Activated T-cell treated with anti-CD3 and anti-CD28 coated beads, Interleukin-2, amount 50 U/mL, for 72 hours (primary cell): ENCODE results near the gene LSAMP. TPM values are rescaled to one million over a fixed set of nuclear protein-coding genes. Genes with fewer than 3 reads are reported as not detected.

Experiments used
- ATAC-seq, 2 donors: fragments of 150-1000 bp; cut with Tn5 transposase; replicated peaks in 1 of 2; 2 replicates each; pipeline ENCODE4 v1.10.0; 2021; ENCODE audit warnings: moderate library complexity in 2 of 2, mild to moderate bottlenecking in 1 of 2
- DNase-seq, 2 donors: peaks; one replicate each; pipeline ENCODE4 v3.0.0; 2021 to 2022; ENCODE audit warnings: mixed read lengths in 1 of 2
- H3K27ac Mint-ChIP-seq: one replicate; pipeline ENCODE4 v1.8.0; 2022; ENCODE audit warnings: mild to moderate bottlenecking, moderate library complexity, mixed read lengths
- H3K27me3 Mint-ChIP-seq: one replicate; pipeline ENCODE4 v1.8.0; 2022; ENCODE audit warnings: low read depth, mixed read lengths
- H3K36me3 Mint-ChIP-seq, 2 donors: one replicate each; pipeline ENCODE4 v1.8.0; 2022; ENCODE audit warnings: mixed read lengths in 2 of 2, mild to moderate bottlenecking in 1 of 2; ENCODE audit not compliant: insufficient read depth in 2 of 2
- H3K4me1 Mint-ChIP-seq: one replicate; pipeline ENCODE4 v1.8.0; 2022; ENCODE audit warnings: low read depth, mixed read lengths
- H3K4me3 Mint-ChIP-seq, 2 donors: one replicate each; pipeline ENCODE4 v1.8.0; 2022; ENCODE audit warnings: mild to moderate bottlenecking in 2 of 2, mixed read lengths in 2 of 2, moderate library complexity in 2 of 2
- H3K9me3 Mint-ChIP-seq, 2 donors: one replicate each; pipeline ENCODE4 v1.8.0; 2022; ENCODE audit warnings: mixed read lengths in 2 of 2
- total RNA-seq, 2 donors: library from RNA; stranded (reverse); gene quantifications; one replicate each; pipeline ENCODE4 v1.2.3, GENCODE V29; 2022

Gene LSAMP
- total RNA-seq, 2 donors from 2014 or later, result not detected

- H3K4me3 Mint-ChIP-seq, result no peak overlapping the region
- no peaks in the 10 kb centered on the region for H3K36me3 Mint-ChIP-seq
- no peaks in the 10 kb centered on the region for H3K27me3 Mint-ChIP-seq
- H3K4me1 Mint-ChIP-seq, result no peaks in the 10 kb centered on the region
- ATAC-seq (no peak), DNase-seq (no peak)
- peaks cover 3 to 6% of the 10 kb centered on the region in 2 donors for H3K9me3 Mint-ChIP-seq
- H3K27ac Mint-ChIP-seq, result no peak overlapping the region
These were observed 21.9 kb downstream of the LSAMP start for GRCh38 chr3:116423374-116423773.

DNA sequence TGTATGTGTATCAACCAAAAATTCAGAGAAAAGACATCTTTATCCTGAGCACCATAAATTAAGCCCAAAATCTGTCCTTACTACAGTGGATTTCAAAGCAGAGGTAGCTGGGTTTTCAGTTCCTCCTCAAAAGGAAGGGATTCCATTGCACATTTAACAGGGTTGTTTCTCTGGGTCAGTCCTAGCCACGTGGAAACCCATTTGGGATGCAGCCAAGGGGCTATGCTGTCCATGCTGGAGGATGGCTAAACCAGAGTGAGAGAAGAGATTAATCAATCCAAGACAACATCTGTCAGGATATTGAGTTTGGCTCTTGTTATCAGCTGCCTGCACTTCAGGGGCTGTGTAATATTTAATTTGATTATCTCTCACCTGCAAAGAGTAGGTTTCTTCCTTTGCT, 28.1 kb downstream of the LSAMP start:
- Mint-ChIP-seq H3K36me3 (no peaks in the 10 kb centered on the region), H3K4me1 (no peaks in the 10 kb centered on the region), H3K4me3 (no peak overlapping the region), H3K27ac (no peak overlapping the region), H3K27me3 (no peaks in the 10 kb centered on the region), H3K9me3 (peaks cover 4 to 6% of the 10 kb centered on the region in 2 donors)
- ATAC-seq, result no peak
- DNase-seq, result no peak

GRCh38 chr3:116413319-116413718, 32.0 kb downstream of the LSAMP start:
- Mint-ChIP-seq H3K36me3 (no peaks in the 10 kb centered on the region), H3K27ac (no peak overlapping the region), H3K4me1 (no peaks in the 10 kb centered on the region), H3K4me3 (no peak overlapping the region), H3K27me3 (no peaks in the 10 kb centered on the region), H3K9me3 (peaks cover 2 to 4% of the 10 kb centered on the region in 2 donors)
- ATAC-seq, result no peak
- DNase-seq, result no peak

GRCh38 chr3:116408473-116408872, 36.8 kb downstream of the LSAMP start:
- H3K4me1 Mint-ChIP-seq, result no peaks in the 10 kb centered on the region
- H3K36me3 Mint-ChIP-seq, result no peaks in the 10 kb centered on the region
- no peak overlapping the region for H3K27ac Mint-ChIP-seq
- peaks cover 0 to 2% of the 10 kb centered on the region in 2 donors for H3K9me3 Mint-ChIP-seq
- no peak for DNase-seq
- H3K4me3 Mint-ChIP-seq, result no peak overlapping the region
- no peaks in the 10 kb centered on the region for H3K27me3 Mint-ChIP-seq
- no peak for ATAC-seq

DNA sequence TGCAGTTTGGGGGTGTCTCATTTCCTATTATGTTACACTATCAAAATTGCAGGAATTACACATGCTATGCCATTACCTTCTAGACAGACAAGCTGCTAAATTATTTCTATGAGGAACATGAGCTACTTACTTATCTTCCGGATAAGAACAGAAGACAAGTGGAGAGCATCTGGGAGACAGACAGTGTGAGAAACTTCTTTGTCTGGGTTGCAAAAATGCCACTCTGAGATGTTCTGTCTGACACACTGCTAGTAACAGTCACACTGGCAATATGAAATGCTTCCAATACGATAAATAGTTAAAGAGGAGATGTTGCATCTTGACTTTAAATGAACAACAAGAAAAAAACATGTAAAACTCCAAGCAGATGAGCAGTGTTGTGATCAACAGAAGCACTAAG, 40.1 kb downstream of the LSAMP start:
- no peak overlapping the region for H3K4me3 Mint-ChIP-seq
- H3K4me1 Mint-ChIP-seq, result no peaks in the 10 kb centered on the region
- ATAC-seq (no peak), DNase-seq (no peak)
- no peaks in the 10 kb centered on the region for H3K36me3 Mint-ChIP-seq
- H3K27ac Mint-ChIP-seq, result no peak overlapping the region
- no peaks in the 10 kb centered on the region for H3K27me3 Mint-ChIP-seq
- no peaks in the 10 kb centered on the region for H3K9me3 Mint-ChIP-seq

- H3K4me1 Mint-ChIP-seq, result no peaks in the 10 kb centered on the region
- no peak overlapping the region for H3K27ac Mint-ChIP-seq
- no peak for DNase-seq
- ATAC-seq, result no peak
- H3K36me3 Mint-ChIP-seq, result no peaks in the 10 kb centered on the region
- peaks cover 6 to 8% of the 10 kb centered on the region in 2 donors for H3K9me3 Mint-ChIP-seq
- H3K27me3 Mint-ChIP-seq, result no peaks in the 10 kb centered on the region
- H3K4me3 Mint-ChIP-seq, result no peak overlapping the region
These were observed 45.5 kb downstream of the LSAMP start for GRCh38 chr3:116399701-116400226.

- DNase-seq (no peak), ATAC-seq (no peak)
- Mint-ChIP-seq H3K4me3 (no peak overlapping the region), H3K9me3 (peaks cover 10 to 12% of the 10 kb centered on the region in 2 donors), H3K36me3 (no peaks in the 10 kb centered on the region), H3K4me1 (no peaks in the 10 kb centered on the region), H3K27me3 (no peaks in the 10 kb centered on the region), H3K27ac (no peak overlapping the region)
These were observed 50.9 kb downstream of the LSAMP start for GRCh38 chr3:116394365-116394764.

- ATAC-seq (no peak), DNase-seq (no peak)
- Mint-ChIP-seq H3K36me3 (no peaks in the 10 kb centered on the region), H3K27ac (no peak overlapping the region), H3K9me3 (peaks cover 7 to 10% of the 10 kb centered on the region in 2 donors), H3K27me3 (no peaks in the 10 kb centered on the region), H3K4me1 (no peaks in the 10 kb centered on the region), H3K4me3 (no peak overlapping the region)
These were observed 52.1 kb downstream of the LSAMP start for GRCh38 chr3:116393199-116393598.

GRCh38 chr3:116392291-116392690, 53.0 kb downstream of the LSAMP start:
- ATAC-seq (no peak), DNase-seq (no peak)
- no peak overlapping the region for H3K27ac Mint-ChIP-seq
- H3K36me3 Mint-ChIP-seq, result no peaks in the 10 kb centered on the region
- H3K27me3 Mint-ChIP-seq, result no peaks in the 10 kb centered on the region
- H3K4me3 Mint-ChIP-seq, result no peak overlapping the region
- peaks cover 7 to 10% of the 10 kb centered on the region in 2 donors for H3K9me3 Mint-ChIP-seq
- H3K4me1 Mint-ChIP-seq, result no peaks in the 10 kb centered on the region

- no peaks in the 10 kb centered on the region for H3K4me1 Mint-ChIP-seq
- H3K9me3 Mint-ChIP-seq, result peaks cover 7 to 12% of the 10 kb centered on the region in 2 donors
- ATAC-seq (no peak), DNase-seq (no peak)
- no peaks in the 10 kb centered on the region for H3K36me3 Mint-ChIP-seq
- no peaks in the 10 kb centered on the region for H3K27me3 Mint-ChIP-seq
- H3K27ac Mint-ChIP-seq, result no peak overlapping the region
- H3K4me3 Mint-ChIP-seq, result no peak overlapping the region
These were observed 53.7 kb downstream of the LSAMP start for GRCh38 chr3:116391296-116392201.

GRCh38 chr3:116390318-116390717, 55.0 kb downstream of the LSAMP start:
- Mint-ChIP-seq H3K4me1 (no peaks in the 10 kb centered on the region), H3K36me3 (no peaks in the 10 kb centered on the region), H3K27ac (no peak overlapping the region), H3K9me3 (peaks cover 9 to 12% of the 10 kb centered on the region in 2 donors), H3K27me3 (no peaks in the 10 kb centered on the region), H3K4me3 (no peak overlapping the region)
- DNase-seq, result no peak
- ATAC-seq, result no peak

DNA sequence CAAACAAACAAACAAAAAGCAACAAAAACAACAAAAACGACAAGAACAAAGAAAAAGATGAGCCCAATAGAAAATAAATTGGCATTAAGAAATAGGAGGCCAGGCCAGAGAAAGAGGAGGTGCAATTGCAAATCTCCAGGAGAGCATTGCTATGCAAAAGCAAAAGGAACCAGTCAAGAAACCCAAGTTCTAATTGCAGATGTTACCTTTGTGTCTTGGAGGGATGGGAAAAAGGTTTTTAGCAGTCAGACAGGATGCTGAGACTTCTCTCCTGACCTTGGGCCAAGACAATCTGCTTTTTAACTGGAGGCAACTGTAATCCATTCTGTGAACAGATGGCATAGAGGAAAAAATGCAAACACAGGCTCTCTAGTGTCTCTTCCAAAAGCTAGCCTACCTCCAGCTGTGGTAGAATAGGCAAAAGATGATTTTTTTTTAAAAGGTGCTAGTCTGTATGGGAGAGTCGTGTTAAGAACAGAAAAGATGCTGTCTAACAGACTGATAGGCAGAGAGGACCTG, 56.4 kb downstream of the LSAMP start:
- Mint-ChIP-seq H3K36me3 (no peaks in the 10 kb centered on the region), H3K27me3 (no peaks in the 10 kb centered on the region), H3K9me3 (peaks cover 7 to 12% of the 10 kb centered on the region in 2 donors), H3K4me1 (no peaks in the 10 kb centered on the region), H3K4me3 (no peak overlapping the region), H3K27ac (no peak overlapping the region)
- DNase-seq (no peak), ATAC-seq (no peak)

GRCh38 chr3:116386168-116386567, 59.1 kb downstream of the LSAMP start:
- H3K36me3 Mint-ChIP-seq, result no peaks in the 10 kb centered on the region
- no peak for DNase-seq
- H3K4me3 Mint-ChIP-seq, result no peak overlapping the region

More at GRCh38 chr3:116386168-116386567, 59.1 kb downstream of the LSAMP start:
- Mint-ChIP-seq H3K27me3 (no peaks in the 10 kb centered on the region), H3K27ac (no peak overlapping the region), H3K9me3 (peaks cover 6 to 12% of the 10 kb centered on the region in 2 donors), H3K4me1 (no peaks in the 10 kb centered on the region)
- no peak for ATAC-seq
